Erythroblast (primary cell): ENCODE data around the gene IP6K3.

ENCODE experiments used
- GATA1 ChIP-seq: IDR thresholded peaks from 2 replicates; pipeline ENCODE4 v1.6.1; 2011; ENCODE audit warnings: low read depth, mild to moderate bottlenecking, control low read depth, low read length, moderate library complexity
- POLR2A ChIP-seq: IDR thresholded peaks from 2 replicates; pipeline ENCODE4 v1.6.1; 2011; ENCODE audit warnings: mild to moderate bottlenecking, low read length

- TF ChIP-seq POLR2A (no peak), GATA1 (no peak)
Measured at GRCh38 chr6:33728438-33728837, 18.3 kb downstream of the IP6K3 start.
